ENCODE measurements around the gene TIE1. TPM values are rescaled to one million over a fixed set of nuclear protein-coding genes. Genes with fewer than 3 reads are reported as not detected.

TIE1 gene
- total RNA-seq, 2 donors from 2014 or later: 23.7 to 25.7 TPM

- Histone ChIP-seq H3K4me1 (ENCODE audit: control insufficient read depth in 1 of 2, low read depth in 2 of 2) (no peaks in the 10 kb centered on the region), H3K27ac (no peak overlapping the region), H3K4me3 (no peak overlapping the region), H3K27me3 (replicated peaks; ENCODE audit: insufficient read depth) (no peaks in the 10 kb centered on the region), H3K36me3 (no peaks in the 10 kb centered on the region), H3K9me3 (no peaks in the 10 kb centered on the region)
- ATAC-seq (ENCODE audit: insufficient number of reproducible peaks, low FRiP score, low read depth) (no peak), DNase-seq (ENCODE audit: low spot score) (no peak)
- no peak for TF ChIP-seq CTCF (IDR thresholded peaks at IDR 0.05)
Measured at GRCh38 chr1:43274125-43274803, 26.5 kb upstream of the TIE1 start.

- TF ChIP-seq CTCF (IDR thresholded peaks at IDR 0.05): no peak
- Histone ChIP-seq H3K27ac (no peak overlapping the region), H3K4me3 (no peak overlapping the region), H3K9me3 (no peaks in the 10 kb centered on the region), H3K27me3 (replicated peaks; ENCODE audit: insufficient read depth) (no peaks in the 10 kb centered on the region), H3K36me3 (no peaks in the 10 kb centered on the region), H3K4me1 (ENCODE audit: control insufficient read depth in 1 of 2, low read depth in 2 of 2) (no peaks in the 10 kb centered on the region)
- ATAC-seq (ENCODE audit: insufficient number of reproducible peaks, low FRiP score, low read depth) (no peak), DNase-seq (ENCODE audit: low spot score) (no peak)
Measured at GRCh38 chr1:43274804-43275180, 26.0 kb upstream of the TIE1 start.

- no peak for TF ChIP-seq CTCF (IDR thresholded peaks at IDR 0.05)
- Histone ChIP-seq H3K27me3 (replicated peaks; ENCODE audit: insufficient read depth) (no peaks in the 10 kb centered on the region), H3K36me3 (no peaks in the 10 kb centered on the region), H3K27ac (no peak overlapping the region), H3K4me3 (no peak overlapping the region), H3K9me3 (no peaks in the 10 kb centered on the region), H3K4me1 (ENCODE audit: control insufficient read depth in 1 of 2, low read depth in 2 of 2) (no peaks in the 10 kb centered on the region)
- DNase-seq (ENCODE audit: low spot score) (no peak), ATAC-seq (ENCODE audit: insufficient number of reproducible peaks, low FRiP score, low read depth) (no peak)
Measured at GRCh38 chr1:43275826-43276620, 24.8 kb upstream of the TIE1 start.

- H3K9me3 ChIP-seq: no peaks in the 10 kb centered on the region
- DNase-seq (ENCODE audit: low spot score) (no peak), ATAC-seq (ENCODE audit: insufficient number of reproducible peaks, low FRiP score, low read depth) (no peak)
- no peaks in the 10 kb centered on the region for H3K27me3 ChIP-seq (replicated peaks; ENCODE audit: insufficient read depth)
- no peaks in the 10 kb centered on the region for H3K4me1 ChIP-seq (ENCODE audit: control insufficient read depth in 1 of 2, low read depth in 2 of 2)
- no peak for TF ChIP-seq CTCF (IDR thresholded peaks at IDR 0.05)
- no peaks in the 10 kb centered on the region for H3K36me3 ChIP-seq
- H3K4me3 ChIP-seq: no peak overlapping the region
- no peak overlapping the region for H3K27ac ChIP-seq
Measured at GRCh38 chr1:43276673-43277072, 24.1 kb upstream of the TIE1 start.

GRCh38 chr1:43277116-43277876 is 23.5 kb upstream of the TIE1 start:
- no peaks in the 10 kb centered on the region for H3K36me3 ChIP-seq
- no peaks in the 10 kb centered on the region for H3K27me3 ChIP-seq (replicated peaks; ENCODE audit: insufficient read depth)
- TF ChIP-seq CTCF (IDR thresholded peaks at IDR 0.05): no peak
- no peak overlapping the region for H3K4me3 ChIP-seq
- H3K27ac ChIP-seq: no peak overlapping the region
- DNase-seq (ENCODE audit: low spot score): no peak
- no peak for ATAC-seq (ENCODE audit: insufficient number of reproducible peaks, low FRiP score, low read depth)
- no peaks in the 10 kb centered on the region for H3K4me1 ChIP-seq (ENCODE audit: control insufficient read depth in 1 of 2, low read depth in 2 of 2)
- H3K9me3 ChIP-seq: no peaks in the 10 kb centered on the region
